GM10847 (cell line): ENCODE data around the gene RGS14.

ENCODE experiments used
- POLR2A ChIP-seq: IDR thresholded peaks from 2 replicates; pipeline ENCODE4 v1.6.1; 2011; ENCODE audit not compliant: insufficient read length; ENCODE audit errors: extremely low read depth

RGS14 gene

DNA sequence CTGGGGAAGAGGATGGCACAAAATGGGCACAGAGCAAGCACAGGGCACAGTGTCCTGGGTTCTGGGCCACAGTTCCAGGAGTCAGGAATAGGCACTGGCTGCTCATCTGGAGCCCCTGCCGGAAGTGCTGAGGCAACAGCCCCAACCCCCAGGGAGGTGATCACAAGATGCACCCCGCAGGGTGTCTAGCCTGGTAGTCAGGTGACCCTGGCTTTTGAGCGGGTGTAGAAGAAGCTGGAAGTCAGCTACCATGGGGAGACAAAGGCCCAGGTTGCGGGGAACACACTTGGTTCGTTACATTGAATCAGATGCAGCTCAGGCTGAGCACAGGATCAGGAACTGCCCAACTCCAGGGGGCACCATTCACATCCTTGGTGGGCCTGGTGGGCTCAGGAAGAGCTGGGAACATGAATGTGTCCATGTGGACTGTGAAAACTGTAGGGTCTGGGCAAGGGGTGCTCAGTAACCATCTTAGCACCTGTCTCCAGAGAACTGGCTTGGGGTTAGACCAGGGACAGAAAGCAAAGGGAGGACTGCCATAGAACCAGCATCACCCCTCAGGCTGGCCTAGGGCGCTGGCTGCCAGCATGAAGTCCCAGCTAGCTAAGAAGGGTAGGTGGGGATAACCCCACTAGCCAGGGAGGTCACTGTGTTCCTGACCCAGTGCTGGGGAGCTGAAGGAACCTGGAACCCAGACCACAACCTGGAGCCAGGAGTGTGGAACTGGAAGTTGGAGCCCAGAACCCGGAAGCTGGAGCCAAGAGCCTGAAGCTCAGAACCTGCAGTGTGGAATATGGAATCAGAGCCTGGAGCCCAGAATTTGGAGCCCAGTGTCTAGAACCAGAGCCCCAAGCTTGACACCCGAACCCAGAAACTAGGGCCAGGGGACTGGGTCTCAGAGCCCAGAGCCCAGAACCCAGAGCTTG lies 20.4 kb downstream of the RGS14 start:
- TF ChIP-seq POLR2A, result no peak

DNA sequence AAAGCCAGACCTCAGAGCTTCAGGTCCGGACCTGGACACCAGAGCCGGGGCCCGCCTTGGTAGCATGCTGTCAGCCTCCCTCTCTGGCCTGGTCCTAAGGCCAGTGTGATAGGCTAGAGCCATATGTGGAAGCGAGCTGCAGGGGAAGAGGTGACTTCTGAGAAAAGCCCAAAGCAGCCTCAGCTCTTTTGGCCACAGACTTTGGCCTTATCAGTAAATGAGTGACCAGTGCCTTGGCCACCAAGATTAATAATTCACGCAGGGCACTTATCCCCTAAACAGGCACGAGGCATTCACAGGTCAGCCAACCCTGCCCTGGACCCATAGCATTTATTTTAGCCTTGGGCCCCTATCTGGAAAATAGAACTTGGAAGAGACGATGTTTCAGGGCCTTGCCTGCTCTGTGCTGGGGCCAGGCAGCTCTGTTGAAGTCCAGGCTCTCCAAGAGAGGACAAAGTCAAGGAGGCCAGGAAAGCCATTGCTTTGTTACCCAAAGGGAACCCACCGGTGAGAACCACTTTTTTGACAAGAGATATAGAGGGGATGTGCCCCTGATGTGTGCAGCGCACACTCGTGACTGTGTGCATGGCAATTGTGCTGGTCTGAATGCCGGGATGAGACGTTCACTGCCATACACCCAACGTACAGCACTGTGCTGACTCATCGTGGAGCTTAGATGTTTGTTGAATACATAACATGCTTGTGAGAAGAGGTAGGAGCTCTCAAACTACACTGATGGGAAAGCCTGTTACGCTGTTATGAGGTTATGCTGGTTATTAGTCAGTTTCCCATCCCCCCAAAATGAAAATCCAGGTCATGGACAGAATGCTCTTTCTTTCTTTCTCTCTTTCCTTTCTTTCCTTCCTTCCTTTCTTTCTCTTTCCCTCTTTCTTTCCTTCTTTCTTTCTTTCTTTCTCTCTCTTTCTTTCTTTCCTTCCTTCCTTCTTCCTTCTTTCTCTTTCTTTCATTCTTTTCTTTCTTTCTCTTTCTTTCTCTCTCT lies 21.5 kb downstream of the RGS14 start:
- TF ChIP-seq POLR2A, result no peak

DNA sequence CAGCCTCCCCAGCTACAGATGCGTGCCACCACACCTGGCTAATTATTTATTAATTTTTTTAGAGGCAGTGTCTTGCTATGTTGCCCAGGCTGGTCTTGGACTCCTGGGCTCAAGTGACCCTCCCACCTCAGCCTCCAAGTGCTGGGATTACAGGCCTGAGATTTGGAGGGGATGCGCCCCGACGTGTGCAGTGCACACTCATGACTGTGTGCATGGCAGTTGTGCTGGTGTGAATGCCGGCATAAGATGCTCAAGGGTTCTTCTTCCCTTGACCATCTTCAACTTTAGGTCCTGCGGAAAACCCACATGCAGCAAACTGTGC lies 23.0 kb downstream of the RGS14 start:
- no peak for TF ChIP-seq POLR2A

DNA sequence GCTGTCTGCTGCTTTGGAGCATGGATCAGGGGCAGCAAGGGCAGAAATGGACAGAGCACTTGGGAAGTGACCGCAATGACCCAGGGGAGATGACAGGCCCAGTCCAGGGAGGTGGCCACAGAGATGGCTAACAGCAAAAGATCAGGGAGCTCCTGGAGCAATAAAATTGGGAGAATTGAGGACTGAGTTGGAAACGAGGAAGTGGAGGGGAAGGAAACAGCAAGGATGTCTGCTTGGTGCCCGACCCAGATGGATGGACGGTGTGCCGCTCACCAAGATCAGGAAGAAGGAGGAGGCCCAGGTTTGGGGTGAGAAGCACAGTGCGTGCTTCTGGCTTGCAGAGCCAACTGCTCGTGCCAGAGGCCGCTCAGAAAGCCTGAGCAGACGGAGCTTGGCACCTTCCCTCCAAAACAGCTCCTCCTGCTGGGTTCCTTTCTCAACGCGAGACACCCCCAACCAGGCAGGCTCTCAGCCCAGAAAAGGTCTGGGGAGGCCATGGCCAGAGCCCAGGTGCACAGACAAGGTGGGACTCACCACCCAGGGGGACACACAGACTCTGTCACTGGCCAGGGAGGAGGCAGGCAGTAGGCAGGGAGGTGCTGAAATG lies 24.8 kb downstream of the RGS14 start:
- no peak for TF ChIP-seq POLR2A

DNA sequence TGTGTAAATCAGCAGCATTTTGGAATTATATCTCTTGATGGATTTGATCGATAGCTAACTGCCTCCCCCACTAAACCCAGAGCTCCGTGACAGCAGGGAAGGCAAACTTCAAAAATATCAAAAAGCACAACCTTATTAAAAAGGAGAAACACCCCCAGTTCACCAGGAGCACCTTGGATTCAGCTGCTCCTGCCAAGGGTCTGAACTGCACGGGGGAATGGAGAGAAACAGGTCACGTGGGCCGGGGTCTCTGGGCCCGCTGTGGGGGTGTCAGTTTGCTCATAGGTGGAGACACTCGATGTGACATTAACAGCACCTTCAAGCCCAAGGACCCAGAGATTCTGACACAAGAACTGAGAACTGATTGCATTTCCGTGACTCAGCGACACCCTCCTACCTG lies 25.5 kb downstream of the RGS14 start:
- TF ChIP-seq POLR2A, result no peak

DNA sequence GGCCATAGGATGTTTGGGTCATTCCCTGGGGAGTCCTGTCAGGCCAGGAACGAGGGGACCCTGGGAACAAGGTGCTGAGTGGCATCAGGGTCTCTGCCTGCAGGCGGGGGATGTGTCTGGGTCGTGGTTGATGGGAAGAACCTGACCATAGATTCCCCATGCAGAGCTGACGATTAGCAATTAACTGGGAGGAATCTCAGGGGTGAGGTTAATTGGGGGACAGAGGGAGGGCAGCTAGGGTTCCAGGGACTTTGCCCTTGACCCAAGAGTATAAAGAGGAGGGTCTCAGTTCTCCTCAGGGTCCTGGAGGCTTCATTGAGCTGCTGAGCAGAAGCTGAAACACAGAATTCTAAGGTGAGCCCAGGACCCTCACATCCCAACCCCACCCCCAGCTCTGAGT lies 26.4 kb downstream of the RGS14 start, which contains the start of gene SLC34A1:
Gene SLC34A1 (plus strand): TSS at position 301 of the 400 bp plus-strand sequence. CDS start 1,308 bp downstream, outside the sequence.
- TF ChIP-seq POLR2A, result no peak

DNA sequence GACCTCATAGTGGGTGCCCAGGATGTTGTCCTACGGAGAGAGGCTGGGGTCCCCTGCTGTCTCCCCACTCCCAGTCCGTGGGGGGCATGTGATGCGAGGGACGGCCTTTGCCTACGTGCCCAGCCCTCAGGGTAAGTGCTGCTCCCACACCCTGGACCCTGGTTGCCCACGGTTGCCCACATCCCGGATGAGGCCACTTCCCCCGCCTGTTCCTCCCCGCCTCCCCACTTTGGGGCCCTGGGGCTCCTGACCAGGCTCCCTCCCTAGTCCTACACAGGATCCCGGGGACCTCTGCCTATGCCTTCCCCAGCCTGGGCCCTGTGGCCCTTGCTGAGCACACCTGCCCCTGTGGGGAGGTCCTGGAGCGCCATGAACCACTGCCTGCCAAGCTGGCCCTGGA lies 28.0 kb downstream of the RGS14 start:
- no peak for TF ChIP-seq POLR2A

DNA sequence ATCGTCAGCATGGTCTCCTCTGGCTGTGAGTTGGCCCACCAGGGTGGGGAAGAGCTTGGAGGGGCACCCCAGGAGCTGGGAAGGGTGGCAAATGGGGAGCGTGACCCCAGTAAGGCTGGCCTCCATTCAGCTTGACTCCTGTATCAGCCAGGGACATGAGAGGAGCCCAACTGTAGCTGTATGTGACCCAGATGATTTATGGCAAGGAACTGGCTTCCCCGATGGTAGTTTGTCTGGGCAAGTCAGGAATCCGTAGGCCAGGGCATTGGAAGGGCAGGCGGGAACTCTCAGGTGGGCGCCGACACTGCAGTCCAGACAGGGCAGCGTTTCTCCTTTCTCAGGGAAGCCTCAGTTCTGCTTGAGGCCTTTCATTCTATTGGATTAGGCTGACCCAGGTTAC lies 28.8 kb downstream of the RGS14 start:
- TF ChIP-seq POLR2A, result no peak

DNA sequence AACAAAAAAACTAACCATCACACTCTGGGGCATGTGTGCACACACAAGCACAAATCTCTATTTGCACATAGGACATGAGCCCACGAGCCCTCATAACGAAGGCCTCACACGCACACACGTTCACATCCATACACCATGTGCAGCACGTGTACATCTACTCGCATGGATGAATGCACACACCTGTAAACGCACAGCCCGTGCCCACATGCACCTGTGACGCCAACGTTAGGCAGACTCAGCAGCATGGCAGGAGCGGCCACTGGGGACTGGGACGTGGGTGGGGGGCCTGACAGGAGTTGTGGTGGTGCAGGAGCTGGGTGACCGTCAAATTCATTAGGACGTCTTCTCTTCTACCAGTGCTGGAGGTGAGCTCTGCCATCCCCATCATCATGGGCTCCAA lies 29.7 kb downstream of the RGS14 start:
- TF ChIP-seq POLR2A, result no peak

DNA sequence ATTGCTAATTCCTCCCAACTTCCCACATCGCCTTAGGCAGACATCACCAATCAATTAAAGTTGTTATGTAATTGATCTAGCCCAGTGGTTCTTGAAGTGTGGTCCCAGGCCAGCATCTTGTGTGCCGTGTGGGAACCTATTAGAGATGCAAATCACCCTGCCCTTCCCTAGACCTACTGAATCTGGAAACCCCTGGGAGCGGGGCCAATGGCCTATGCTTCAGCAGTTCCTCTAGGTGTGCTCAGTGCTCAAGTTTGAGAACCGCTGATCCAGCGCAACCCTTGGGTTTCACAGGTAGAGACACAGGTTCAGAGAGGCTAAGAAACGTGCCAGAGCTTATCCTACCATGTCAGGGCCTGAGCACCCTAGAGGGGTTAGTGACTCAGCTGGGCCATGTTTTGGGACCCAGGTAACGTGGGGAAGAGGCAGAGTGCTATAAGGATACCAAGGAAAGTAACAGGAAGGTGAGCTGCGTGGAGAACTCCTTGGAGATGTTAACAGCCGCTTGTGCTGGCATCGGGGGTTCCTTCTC lies 30.9 kb downstream of the RGS14 start:
- TF ChIP-seq POLR2A, result no peak

DNA sequence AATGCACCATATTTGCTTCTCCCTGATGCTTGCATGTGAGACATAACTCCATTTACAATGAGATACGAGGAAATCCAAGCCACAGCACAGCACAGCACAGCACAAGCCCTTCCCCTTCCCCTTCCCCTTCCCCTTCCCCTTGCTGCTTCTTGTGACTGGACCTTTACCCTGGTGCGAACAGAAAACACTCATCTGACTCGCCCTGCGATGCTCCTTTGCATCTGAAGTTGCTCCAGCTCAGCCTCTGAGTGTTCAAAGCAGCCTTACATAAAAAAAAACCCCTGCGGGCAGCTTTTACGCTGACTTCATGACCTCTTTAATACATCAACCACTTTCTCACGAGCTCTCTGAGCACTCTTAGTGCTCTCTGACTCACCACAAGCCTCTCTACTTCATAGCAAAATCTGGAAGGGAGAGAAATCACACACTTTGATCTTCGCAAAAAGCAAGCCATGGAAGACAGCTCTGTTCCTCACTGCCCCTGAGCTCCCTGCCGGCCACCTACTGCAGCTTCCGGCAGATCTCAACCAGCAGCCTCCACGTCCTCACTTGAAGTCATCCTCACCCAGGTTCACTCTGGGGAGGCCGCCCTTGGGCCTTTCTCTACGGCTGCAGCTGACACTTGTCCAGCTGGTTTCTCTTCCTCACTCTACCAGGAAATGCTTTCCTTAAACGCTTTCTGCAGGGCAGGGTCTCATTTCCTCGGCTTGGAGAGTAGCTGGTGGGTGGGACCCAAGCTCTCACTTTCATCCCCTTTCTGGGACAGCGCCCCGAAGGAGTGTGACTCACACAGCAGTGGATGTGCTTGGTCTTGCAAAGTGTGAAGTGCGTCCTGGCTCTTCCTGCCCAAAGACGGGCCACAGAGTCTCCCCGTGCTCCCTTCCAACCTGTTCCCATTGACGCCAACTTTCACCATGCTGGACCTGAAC lies 31.8 kb downstream of the RGS14 start:
- TF ChIP-seq POLR2A, result no peak

DNA sequence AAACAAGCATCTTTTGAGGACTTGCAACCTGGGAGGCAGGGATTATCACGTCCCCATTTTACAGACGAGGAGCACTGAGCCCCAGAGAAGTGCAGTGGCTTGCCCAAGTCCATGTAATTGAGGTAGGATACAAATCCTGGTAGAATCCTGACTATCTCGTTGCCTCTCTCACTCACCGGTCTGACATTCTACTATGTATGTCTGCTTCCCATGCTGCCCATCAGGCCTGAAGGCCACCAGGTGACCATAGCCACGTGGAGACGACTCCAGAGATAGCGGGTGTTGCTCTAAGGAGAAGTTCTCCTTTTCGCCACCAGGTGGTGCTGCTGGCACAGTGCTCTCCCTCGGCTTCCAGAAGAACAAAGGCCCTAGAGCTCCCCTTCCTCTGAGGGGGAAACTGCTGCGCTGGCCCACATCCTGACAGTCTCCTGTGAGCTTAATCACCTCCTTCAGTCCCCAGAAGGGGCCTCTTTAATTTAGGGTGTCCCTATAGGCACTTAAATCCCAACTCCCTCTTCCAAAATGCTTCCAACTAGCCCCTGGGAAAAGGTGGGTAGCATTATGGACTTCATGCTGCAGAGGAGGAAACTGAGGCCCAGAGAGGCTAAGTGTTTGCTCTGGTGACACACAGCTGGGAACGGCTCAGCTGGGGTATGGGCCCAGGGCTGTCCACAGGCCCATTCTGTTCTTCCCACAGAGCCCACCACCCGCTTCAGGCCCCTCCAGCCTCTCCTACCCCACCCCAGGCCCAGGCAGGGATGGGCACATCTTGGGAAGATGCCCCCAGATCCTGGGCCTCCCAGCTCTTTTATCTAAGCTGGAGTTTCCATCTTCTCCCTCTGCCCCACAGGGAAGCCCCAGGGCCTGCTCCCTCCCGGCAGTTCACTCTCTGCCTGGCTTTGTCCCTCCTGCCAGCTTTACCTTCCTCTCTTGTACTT lies 32.9 kb downstream of the RGS14 start:
- no peak for TF ChIP-seq POLR2A

DNA sequence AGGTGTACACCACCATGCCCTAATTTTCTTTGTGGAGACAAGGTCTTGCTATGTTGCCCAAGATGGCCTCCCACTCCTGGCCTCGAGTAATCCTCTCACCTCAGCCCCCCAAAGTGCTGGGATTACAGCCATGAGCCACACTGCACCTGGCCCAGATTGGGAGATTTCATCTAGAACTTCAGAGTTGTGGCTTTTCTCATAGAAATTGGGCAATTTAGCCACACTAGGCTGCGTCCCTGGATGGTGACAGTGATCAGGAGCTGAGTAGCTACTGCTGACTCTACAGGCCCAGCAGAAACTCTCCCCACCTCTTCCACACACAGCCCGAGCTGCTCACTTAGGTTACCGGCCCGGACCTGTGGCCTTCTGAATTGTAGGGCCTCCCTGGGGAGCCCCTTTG lies 35.0 kb downstream of the RGS14 start:
- no peak for TF ChIP-seq POLR2A
